ENCODE results near the gene AHSA1.
"Not testable (repeated sequence)": the region's sequence is repeated elsewhere in the genome, so short reads cannot be mapped to it uniquely, and the experiment has no call there.

Gene AHSA1

GRCh38 chr14:77457522-77458248 lies at the start of gene AHSA1, which contains the start of gene VIPAS39:
Gene AHSA1, plus strand, starts transcription at chr14:77458093. Its CDS starts 97 bp downstream, at chr14:77458190.
Gene VIPAS39, minus strand, starts transcription at chr14:77457601. Its CDS starts 3,499 bp downstream, at chr14:77454102.
- DNase-seq, result peak; percentile 99

DNA sequence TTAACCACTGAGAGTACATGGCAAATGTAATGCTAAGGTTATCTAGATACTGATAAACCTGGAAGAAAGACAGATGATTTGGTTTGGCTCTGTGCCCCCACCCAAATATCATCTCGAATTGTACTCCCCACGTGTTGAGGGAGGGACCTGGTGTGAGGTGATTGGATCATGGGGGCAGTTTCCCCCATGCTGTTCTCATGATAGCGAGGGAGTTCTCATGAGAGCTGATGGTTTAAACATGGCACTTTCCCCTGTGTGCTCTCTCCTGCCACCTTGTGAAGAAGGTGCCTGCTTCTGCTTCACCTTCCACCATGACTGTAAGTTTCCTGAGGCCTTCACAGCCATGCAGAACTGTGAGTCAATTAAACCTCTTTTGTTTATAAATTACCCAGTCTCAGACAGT lies 48.8 kb upstream of the AHSA1 start:
- DNase-seq, result no peak

DNA sequence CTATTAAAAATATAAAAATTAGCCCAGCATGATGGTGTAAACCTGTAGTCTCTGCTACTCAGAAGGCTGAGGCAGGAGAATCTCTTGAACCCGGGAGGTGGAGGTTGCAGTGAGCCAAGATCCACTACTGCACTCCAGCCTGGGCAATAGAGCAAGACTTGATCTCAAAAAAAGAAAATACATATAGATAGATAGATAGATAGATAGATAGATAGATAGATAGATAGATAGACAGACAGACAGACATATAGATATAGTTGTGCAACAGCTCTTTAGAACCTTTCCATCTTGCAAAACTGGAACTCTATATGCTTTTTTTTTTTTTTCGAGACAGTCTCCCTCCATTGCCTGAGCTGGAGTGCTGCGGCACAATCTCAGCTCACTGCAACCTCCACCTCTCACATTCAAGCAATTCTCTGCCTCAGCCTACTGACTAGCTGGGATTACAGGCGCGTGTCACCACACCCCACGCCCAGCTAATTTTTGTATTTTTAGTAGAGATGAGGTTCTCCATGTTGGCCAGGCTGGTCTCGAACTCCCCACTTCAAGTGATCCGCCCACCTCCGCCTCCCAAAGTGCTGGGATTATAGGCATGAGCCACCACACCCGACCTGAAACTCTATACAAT lies 42.4 kb upstream of the AHSA1 start:
- not testable (repeated sequence) for DNase-seq

- not testable (repeated sequence) for DNase-seq
Observed at GRCh38 chr14:77416098-77416497, 41.8 kb upstream of the AHSA1 start.

DNA sequence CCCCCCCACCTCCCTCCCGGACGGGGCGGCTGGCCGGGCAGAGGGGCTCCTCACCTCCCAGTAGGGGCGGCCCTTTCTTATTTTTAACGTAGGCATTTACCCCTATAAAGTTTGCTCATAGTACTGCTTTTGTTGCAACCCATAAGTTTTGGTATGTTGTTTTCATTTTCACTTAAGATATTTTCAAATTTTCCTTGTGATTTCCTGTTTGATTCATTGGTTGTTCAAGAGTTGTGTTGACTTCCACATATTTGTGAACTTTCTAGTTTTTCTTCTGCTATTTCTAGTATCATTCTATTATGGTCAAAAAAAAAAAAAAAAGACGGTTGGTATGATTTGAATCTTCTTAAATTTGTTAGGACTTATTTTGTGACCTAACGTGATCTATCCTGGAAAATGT lies 41.1 kb upstream of the AHSA1 start:
- DNase-seq, result no peak

DNA sequence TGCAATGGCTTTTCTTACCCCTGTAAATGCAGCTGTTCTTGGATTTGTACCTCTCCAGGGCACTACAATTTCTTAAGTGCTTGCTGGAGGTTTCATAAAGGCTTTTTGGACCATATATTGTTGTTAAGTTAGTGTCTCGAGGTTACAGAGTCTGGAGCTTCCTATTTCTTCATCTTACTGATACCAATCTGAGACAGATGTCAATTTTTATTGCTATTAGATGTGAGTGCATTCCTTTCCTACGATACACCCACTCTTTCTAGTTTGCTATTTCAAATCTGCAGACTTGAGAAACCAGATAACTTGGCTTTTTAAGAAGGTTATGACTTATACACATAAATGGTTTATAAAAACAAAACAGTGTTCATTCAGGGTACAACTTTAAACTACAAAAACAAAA lies 36.7 kb upstream of the AHSA1 start:
- peak; percentile 15 for DNase-seq

DNA sequence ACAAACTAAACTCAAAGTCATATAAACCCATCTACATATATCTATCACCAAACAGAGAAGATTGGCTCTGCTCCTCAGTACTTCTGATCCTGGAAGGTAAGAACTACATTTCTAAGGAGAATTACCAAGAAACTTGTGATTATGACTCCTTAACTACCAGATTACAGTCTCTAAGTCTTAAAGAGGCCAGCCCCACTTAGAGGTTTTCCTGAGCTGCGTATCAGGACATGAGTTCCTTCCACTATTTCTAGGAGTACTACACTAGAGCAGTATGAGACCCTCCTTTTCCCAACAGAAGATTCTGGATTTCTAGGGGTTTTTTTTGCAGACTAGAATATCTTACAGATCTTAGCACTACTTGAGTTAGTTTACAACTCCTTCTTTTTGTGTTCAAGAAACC lies 34.5 kb upstream of the AHSA1 start, which contains the start of gene NOXRED1:
Gene NOXRED1, minus strand, starts transcription at position 101 of the 400 bp plus-strand sequence. CDS start 634 bp downstream, outside the sequence.
- DNase-seq, result no peak

DNA sequence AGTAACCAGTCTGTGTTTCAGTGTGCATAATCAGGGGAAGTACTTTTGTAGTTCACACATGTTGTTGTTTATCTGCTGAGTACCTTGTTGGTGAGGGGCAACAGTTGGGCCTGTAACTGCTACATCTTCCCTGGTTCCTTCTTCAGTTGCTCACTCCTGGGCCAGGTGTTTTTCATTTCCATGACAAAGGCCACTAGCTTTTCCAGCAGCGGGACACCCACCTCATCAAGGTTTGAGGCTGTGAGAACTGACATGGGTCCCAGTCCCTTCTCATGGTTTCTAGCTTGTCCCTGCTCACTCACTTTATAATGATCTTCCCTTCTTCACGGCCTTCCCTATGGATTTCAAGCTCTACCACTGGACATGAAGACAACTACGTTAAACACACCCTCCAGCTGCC lies 33.0 kb upstream of the AHSA1 start:
- no peak for DNase-seq

- DNase-seq, result no peak
Observed at GRCh38 chr14:77426396-77426795, 31.5 kb upstream of the AHSA1 start.

- peak; percentile 18 for DNase-seq
Observed at GRCh38 chr14:77436042-77436441, 21.9 kb upstream of the AHSA1 start.

DNA sequence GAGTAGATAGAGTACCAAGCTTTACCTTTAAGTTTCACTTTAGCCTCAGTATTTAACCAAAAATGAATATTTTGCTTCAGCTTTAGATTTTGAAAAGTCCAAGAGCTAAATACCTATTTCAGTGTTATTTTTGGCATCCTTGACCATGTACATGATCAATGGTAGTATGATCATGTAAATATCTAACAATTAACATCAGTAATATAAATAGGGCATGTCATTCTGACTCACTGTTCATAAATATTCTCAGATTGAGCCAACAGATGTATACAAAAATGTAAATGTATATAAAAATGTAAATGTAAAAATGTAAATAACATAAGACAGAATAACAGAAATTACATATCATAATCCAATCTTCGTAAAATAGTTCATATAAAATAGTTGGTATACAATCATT lies 19.3 kb upstream of the AHSA1 start:
- no peak for DNase-seq

DNA sequence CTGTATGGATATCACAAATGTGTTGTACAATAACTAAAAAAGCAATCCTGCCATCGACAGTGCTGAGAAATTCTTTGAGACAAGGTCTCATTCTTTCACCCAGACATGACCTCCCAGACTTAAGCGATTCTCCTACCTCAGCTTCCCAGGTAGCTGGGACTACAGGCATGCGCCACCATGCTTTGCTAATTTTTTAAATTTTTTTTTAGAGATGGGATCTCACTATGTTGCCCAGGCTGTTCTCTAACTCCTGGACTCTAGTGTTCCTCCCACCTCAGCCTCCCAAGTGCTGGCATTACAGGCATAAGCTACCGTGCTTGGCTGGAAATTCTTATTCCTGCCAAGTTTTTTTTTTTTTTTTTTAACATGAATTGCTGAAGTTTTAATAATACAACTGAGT lies 18.0 kb upstream of the AHSA1 start:
- no peak for DNase-seq

DNA sequence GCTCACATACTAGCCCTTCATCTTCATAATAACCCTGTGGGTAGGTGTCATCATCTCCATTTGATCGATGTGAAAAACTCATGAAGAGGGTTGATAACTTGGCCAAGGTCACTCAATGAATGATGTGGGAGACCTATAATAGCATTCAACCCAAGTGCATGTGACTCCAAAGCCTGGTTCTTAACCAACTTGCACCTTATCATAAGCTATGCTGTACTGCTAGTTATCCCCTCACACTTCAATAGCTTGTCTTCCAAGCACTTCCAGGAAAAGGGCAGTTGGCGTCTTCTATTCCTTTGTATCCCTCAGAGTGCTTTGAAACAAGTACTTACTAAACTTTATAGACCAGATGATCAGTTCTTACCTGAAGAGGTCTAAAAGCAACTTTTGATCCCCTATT lies 15.7 kb upstream of the AHSA1 start:
- DNase-seq, result no peak

DNA sequence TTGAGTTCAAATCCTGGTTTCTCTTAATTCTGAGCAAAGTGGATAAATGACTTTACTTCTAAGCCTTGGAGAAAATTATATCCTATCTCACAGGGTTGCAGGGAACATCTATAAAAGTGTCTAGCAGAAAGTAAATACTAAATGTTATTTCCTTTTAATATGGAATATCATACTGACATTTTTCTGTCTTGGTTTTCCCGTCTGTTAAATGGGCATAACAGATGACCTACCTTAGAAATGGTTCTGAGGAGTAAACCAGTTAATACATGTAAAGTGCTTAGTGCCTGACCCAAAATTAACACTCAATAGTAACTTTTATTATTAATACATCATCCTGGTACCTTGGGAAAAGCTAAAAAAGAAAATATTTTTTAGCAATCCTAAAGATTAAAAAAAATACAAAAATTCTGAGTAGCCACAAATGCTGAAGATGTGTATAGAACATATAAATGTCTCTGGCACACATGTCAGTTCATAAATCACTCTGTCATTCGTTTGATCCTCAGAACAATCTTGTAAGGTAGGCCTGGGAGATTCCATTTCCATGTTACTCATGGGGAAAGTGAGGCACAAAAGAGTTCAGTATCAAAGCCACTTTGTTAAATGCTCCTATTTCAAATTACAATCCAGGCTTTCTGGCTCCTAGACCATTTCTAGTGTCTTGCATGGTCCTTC lies 1.8 kb upstream of the AHSA1 start:
- no peak for DNase-seq

DNA sequence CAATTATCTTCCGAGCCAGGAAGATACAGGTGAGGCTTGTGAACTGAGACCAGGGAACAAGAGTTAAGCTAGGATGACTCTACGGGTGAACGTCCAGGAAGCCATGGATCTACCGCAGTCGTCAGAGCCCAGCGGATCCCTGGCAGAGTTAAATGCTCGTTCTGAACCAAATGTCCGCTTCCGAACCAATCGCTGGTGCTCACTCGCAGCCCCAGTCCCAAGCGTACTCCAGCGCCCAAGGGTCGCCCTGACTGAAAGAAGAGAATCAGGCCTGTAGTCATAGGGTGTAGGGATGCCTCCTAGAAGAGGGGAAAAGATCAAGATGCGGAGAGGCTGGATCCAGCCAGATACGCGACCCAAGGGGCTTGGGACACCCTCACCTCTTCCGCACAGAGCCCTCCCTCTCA lies 775 bp upstream of the AHSA1 start:
- no peak for DNase-seq

DNA sequence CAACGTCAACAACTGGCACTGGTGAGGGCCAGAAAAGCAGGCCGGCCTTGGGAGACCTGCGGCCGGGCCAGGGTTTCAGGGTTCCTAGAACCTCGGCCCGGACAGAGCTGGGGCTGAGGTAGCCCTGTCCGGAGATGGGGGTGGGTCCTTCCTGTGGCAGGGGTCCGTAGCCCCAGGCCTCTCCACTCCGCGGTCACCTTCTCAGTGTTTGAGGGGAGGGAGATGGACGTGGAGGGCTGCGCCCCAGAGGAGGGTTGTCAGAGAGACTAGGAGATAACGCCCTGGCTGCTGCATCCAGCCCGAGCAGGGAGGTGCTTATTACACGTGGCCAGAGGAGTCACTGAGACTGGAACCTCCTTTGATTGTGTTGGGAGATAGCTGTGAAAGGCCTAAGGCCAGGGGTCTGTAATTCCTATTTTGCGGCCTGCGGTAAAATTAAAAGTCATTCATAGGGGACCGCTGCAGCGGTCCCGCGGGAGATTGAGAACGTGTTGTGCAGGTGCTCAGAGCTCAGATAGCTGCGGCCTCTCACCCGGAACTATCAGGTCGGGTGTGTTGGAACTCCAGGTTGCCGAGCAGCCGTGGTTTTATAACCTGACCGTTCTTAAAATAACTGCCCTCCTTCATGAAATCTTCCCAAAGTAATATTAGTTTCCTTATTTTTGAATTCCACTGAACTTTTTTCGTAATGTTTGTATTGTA lies 507 bp downstream of the AHSA1 start:
- DNase-seq, result peak; percentile 8

- peak; percentile 64 for DNase-seq
Observed at GRCh38 chr14:77459072-77459723, 1.3 kb downstream of the AHSA1 start.

DNA sequence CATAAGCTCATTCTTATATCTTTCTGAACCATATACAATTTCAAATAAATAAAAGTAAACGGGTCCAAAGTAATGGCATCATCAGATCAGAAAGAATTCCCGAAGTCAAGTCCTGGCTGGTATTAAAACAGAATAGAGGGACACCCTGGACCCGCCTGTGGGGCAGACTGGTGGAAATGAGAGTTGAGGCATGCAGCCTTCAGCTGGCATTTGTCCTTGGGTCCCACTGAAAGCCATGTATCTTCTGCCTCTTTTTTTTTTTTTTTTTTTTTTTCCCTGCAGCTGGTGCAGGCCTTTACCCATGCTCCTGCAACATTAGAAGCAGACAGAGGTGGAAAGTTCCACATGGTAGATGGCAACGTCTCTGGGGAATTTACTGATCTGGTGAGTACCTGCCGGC lies 9.9 kb downstream of the AHSA1 start:
- no peak for DNase-seq

GRCh38 chr14:77469067-77469505 lies 11.2 kb downstream of the AHSA1 start:
- DNase-seq, result no peak

DNA sequence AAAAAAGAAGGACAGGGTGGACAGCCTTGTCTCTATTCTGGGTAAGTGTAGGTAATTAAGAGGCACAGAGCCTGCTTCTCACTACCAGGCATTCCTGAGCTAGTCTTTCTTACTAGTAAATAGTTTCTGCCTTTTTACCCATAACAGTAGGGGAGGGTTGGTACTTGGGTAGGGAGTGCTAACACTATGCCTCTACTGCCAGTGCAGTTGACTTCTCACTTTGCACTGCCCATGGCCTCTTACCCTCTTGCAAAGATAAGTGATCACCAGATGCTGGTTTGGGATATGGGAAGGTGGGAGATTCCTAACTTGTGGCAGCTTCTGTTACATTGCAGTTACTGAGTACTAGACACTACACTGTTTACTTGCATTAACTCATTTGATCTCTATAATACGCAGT lies 11.6 kb downstream of the AHSA1 start:
- no peak for DNase-seq

- DNase-seq, result no peak
Observed at GRCh38 chr14:77470224-77470870, 12.5 kb downstream of the AHSA1 start.

GRCh38 chr14:77473921-77474320 lies 16.0 kb downstream of the AHSA1 start:
- no peak for DNase-seq

Measured in fibroblast of skin of right quadriceps (primary cell).